HG03460 (cell line): ENCODE data around the gene SPATA32.
"Not testable (repeated sequence)": the region's sequence is repeated elsewhere in the genome, so short reads cannot be mapped to it uniquely, and the experiment has no call there.

Experiments
- ATAC-seq: cut with Tn5 transposase; IDR thresholded peaks from one replicate; pipeline ENCODE4 v1.9.1; 2021; ENCODE audit not compliant: unreplicated experiment

Gene SPATA32, protein sequence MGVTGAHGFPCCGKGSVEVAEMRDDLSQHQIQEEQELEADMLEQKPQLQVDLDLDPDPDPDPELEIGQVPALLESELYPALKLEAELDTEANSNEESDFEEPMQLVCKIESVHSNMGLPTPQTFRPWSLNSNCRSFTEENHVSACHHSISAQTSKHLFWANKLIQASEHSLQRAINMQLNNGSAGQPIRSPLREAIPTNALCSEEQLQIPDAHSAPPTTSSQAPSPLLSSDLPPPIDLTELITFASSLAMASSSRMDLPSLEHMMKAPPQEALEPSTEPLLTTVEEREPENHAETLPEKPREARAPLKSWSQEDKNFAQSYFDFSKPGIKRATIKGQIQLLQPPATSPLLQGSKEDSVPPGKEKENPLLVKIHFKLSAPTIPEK

GRCh38 chr17:45261577-45262515, at the start of gene SPATA32:
SPATA32 (minus strand) TSS chr17:45262094; CDS start chr17:45262016, 78 bp downstream.
- no peak for ATAC-seq

DNA sequence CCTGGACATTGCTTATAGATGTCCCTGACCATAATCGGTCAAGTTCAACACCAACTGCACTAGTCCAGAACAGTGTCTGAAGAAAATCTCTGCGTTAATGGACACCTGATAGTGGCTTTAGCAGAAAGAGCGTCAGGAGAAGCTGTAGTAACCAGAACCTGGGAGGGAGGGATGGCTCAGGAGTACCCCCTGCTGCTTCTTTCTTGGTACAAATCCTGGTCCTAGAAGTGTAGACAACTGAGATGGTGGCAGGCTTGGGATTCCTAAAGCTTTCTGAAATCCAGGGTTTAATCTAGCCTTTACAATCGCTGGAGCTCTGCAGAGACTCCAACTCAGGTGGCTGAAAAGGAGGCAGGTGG, 49.5 kb upstream of the SPATA32 start:
- ATAC-seq, result no peak

- no peak for ATAC-seq
Measured at GRCh38 chr17:45310380-45311324, 48.8 kb upstream of the SPATA32 start.

GRCh38 chr17:45309400-45309799, 47.5 kb upstream of the SPATA32 start:
- ATAC-seq, result no peak

DNA sequence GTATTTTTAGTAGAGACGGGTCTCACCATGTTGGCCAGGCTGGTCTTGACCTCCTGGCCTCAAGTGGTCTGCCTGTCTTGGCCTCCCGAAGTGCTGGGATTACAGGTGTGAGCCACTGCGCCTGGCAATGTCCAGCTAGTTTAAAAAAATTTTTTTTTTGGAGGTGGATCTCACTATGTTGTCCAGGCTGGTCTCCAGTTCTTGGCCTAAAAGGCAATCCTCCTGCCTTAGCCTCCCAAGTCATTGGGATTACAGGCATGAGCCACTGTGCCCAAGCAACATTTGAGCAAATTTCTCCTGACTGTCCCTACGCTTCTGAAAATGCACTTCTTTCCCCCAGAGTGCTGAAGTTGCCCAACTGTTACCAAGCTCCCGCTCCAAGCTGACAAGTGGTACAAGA, 46.9 kb upstream of the SPATA32 start:
- ATAC-seq, result no peak

DNA sequence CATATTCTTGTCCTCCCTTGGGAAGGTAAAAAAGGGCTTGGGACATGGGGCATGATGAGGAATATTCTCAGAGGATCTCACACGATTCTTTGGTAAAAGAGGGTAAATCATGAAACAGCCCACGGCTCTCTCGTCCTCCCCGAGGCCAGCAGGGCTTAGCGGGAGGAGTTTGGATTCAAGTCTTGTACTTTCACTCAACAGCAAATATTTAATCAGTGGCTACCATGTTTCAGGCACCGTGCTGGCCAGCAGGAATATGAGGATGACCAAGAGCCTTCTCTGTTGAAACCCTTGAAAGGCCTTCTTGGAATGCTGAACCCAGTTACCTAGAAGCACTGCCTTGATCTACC, 46.1 kb upstream of the SPATA32 start:
- no peak for ATAC-seq

- no peak for ATAC-seq
Measured at GRCh38 chr17:45307290-45308015, 45.6 kb upstream of the SPATA32 start.

GRCh38 chr17:45306623-45307022, 44.7 kb upstream of the SPATA32 start:
- ATAC-seq, result no peak

DNA sequence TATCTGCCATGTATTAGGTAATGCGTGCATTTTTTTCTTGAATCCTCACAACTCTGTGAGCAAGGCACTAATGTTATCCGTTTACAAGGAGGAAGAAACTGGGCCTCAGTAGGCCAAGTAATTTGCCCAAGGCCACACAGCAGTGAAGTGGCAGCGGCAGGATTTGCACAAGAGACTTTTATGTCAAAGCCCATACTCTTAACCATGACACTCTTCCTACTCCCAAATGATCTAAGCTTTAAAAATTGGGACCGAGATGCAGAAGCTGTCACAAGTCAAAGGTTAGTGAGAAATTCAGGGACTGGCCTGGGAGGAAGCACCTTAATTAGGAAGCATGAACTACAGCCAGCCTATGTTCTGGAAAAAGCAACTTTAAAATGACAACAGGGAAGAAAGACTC, 44.2 kb upstream of the SPATA32 start:
- no peak for ATAC-seq

DNA sequence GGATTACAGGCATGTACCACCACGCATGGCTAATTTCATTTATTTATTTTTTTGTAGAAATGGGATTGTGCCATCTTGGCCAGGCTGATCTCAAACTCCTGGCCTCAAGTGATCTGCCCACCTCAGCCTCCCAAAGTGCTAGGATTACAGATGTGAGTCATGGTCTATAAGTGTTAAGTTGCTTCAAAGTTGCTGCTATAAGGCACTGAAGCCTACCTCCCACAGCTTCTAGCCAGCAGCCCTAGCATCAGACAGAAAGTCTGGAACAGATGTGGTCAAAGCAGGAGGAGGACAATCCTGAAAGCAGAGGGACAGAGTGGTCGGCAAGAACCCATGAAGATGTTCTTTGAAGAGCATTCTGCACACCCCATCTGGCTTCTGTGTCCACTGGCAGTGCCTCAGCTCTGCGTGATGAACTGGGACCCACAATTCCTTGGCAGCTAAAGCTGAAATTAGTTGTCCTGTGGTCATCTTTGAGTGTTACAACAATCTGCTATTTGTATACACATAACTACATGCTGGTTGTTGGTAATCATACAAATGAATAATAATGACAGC, 43.7 kb upstream of the SPATA32 start:
- ATAC-seq, result no peak

DNA sequence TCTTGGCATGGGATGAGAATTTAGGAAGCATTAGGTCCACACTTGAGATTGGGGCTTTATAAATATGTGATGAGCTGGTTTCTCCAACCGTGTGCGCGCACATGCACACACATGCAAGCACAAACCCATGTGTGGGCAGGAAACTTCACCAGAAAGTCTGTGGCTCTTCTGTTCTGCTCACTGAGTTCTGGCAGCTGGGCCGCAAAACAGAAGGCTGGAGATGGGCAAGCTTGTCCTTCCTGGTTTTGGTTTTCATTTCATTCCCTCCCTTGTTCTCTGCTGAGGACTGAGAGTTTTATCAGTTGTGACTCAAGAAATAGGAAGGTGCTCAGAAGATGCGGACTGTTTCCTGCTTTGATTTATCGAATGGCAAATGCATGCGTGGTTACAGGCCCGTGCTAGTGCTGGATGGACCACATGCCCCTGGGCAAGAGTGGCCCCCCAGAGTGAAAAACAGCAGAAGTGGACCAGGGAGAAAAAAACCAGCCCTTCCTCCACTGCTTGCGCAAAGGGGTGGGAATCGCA, 40.8 kb upstream of the SPATA32 start:
- peak; percentile 56 for ATAC-seq

DNA sequence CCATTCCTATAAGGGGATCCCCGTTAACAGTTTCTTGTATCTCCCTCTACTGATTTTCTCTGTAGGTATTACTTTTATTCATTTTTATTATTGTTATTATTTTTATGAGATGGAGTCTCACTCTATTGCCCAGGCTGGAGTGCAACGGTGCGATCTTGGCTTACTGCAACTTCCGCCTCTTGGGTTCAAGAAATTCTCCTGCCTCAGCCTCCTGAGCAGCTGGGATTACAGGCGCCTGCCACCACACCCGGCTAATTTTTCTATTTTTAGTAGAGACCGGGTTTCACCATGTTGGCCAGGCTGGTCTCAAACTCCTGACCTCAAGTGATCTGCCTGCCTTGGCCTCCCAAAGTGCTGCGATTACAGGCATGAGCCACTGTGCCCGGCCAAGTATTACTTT, 40.3 kb upstream of the SPATA32 start:
- ATAC-seq, result not testable (repeated sequence)

DNA sequence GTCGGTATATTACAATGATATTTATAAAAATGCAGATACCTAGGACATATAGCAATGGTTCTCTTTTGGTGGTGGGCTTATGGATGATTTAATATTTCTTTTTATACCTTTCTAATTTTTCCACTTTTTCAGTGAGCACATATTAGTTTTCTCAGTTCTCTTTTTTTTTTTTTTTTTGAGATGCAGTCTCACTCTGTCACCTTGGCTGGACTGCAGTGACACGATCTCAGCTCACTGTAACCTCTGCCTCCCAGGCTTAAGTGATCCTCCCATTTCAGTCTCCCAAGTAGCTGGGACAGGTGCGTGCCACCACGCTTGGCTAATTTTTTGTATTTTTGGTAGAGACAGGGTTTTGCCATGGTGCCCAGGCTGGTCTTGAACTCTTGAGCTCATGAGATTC, 39.8 kb upstream of the SPATA32 start:
- ATAC-seq, result no peak

DNA sequence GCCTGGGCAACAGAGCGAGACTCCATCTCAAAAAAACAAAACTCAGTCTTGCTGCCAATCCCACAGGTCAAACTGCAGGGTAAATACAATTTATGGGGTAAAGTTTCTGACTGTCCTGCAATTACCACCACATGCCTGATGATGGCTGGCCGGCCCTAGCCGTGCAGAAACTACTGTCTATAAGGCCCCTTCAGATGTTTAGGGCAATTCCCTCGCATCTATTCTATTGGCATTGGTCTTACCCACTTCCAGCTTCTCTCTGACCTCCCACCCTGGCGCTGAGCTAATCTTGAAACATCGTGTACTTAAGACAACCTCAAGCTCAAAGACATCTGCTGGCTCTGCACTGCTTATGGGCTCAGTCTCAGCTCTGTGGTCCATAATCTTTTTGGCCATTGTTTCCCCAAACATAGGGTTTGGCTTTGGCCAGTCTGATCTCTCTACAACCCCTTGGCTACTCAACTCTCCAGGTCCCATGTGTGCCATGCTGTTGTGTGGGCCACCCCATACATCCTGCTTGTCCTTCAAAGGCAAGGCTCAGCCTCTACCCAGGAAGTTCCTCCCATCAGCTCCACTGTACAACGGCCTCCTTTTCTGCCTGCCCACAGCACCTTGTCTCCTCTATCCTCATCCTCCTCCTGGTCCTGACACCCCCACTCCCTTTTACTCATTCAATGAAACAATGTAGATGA, 38.3 kb upstream of the SPATA32 start:
- no peak for ATAC-seq

DNA sequence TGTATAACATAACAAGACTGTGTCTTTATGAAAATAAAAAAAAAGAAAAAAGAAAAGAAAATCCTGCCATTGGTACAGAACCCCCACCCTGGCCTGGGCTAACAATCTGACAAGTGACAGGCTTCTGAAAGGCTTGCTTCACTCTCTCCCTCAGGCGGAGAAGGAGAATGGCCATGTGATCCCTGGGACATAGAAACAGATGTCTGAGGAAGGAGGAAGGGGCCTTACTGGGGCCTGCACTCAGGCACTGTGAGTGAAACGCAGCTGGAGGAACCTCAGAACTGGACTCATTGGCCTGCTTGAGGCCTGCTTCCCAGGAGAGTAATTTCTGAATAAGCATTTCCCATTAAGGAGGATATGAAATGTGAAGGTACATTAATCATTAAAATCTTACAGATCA, 37.5 kb upstream of the SPATA32 start:
- no peak for ATAC-seq

DNA sequence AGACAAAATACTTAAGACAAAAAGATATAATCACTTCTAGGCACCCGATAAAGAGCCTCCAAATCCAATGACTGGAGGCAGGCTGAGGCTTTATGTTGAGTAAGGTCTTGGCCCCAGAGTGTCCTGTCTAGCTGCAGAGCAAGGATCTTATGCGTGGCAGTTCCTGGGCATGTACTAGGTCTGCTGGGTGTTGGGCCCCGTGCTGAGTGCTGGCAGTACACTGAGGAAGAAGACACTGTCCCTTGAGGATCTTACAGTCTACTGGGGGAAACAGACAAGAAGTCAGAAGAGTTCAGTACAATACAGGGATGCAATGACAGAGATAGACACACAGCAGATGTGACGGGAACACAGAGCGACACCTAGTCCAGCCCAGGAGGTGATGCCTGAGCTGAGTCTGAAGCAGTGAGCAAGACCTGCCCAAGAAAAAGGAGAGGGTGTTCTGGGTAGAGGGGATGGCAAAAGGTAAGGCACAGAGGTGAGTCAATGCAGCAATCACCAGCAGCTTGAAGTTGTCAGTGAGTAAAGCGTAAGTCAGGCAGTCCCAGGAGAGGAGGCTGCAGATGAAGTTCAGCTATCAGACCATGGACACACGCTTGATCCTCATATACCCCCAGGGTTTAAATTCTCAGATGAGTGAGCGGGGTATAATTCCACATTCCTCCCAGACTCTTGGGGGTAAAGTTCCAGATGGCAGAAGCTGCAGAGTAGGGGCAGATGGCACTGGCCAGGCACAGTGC, 36.8 kb upstream of the SPATA32 start:
- ATAC-seq, result no peak

DNA sequence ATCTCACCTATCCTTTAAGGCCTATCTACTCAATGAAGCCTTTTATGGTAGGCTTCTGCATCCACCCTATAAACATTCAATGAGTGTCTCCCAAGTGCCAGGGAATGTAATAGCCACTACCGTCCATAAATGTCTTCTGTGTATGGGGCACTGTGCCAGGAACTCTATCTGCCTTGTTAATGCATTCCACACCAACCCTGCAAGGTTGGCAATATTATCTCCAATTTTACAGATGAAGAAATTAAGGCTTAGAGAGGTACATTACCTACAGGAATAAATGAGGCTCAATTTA, 34.9 kb upstream of the SPATA32 start:
- ATAC-seq, result no peak

DNA sequence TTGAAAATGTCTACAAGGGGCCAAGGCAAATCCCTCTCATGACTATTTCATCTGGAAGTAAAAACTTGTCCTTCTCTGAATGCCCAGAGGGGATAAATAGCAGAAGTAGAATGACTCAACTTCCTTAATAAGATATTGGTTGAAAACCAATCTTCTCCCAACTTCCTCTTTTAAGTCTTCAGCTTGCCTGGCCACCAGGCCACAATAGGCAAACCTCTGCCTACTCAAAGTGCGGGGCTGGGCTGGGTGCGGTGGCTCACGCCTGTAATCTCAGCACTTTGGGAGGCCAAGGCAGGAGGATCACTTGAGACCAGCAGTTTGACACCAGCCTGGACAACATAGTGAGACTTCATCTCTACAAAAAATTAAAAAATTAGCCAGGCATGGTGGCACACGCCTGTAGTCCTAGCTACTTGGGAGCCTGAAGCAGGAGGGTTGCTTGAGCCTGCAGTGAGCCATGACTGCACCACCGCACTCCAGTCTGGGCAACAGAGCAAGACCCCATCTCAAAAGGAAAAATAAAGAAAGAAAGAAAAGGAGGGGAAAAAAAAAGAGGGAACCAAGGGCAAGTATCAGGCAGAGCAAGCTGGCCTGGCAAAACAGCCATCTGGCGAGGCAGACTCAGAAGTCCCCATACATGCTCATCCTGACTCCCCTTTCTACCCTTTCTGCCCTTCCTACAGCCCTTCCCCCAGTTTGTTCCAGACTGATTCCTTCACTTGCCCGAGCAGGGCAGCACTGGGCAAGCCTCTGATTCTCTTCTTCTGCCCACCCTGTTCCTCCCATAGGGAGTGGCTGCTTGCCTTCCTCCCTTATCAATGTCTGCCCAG, 34.3 kb upstream of the SPATA32 start:
- no peak for ATAC-seq
